Measurements from ENCODE around the gene XKR7. TPM values are rescaled to one million over a fixed set of nuclear protein-coding genes. Genes with fewer than 3 reads are reported as not detected.
A peak's percentile ranks its signal among the peaks of the same experiment; 100 is the strongest.
"Not testable (repeated sequence)": the region's sequence is repeated elsewhere in the genome, so short reads cannot be mapped to it uniquely, and the experiment has no call there.

Gene XKR7
- total RNA-seq, 1 donor from 2014 or later, result not detected

DNA sequence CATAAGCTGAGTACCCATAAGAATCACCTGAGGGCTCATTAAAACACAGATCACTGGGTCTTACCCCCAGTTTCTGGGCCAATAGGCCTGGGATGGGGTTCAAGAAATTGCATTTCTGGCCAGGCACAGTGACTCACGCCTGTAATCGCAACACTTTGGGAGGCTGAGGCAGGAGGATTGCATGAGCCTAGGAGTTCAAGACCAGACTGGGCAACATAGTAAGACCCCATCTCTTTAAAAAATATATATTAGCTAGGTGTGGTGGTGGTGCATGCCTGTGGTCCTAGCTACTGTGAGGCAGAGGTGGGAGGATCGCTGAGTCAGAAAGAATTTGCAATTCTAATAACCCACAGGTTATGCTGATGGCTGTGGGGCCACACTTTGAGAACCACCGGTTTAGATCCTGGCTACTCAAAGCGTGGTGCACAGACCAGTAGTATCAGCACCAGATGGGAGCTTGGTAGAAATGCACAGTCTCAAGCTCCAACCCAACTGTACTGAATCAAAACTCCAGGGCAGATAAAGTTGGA lies 44.3 kb downstream of the XKR7 start:
- DNase-seq (ENCODE audit: low spot score), result no peak

- no peak for DNase-seq (ENCODE audit: low spot score)
Measured at GRCh38 chr20:32013326-32013725, 45.4 kb downstream of the XKR7 start.

- DNase-seq (ENCODE audit: low spot score), result peak; percentile 27
Measured at GRCh38 chr20:32017711-32018251, 49.8 kb downstream of the XKR7 start.

DNA sequence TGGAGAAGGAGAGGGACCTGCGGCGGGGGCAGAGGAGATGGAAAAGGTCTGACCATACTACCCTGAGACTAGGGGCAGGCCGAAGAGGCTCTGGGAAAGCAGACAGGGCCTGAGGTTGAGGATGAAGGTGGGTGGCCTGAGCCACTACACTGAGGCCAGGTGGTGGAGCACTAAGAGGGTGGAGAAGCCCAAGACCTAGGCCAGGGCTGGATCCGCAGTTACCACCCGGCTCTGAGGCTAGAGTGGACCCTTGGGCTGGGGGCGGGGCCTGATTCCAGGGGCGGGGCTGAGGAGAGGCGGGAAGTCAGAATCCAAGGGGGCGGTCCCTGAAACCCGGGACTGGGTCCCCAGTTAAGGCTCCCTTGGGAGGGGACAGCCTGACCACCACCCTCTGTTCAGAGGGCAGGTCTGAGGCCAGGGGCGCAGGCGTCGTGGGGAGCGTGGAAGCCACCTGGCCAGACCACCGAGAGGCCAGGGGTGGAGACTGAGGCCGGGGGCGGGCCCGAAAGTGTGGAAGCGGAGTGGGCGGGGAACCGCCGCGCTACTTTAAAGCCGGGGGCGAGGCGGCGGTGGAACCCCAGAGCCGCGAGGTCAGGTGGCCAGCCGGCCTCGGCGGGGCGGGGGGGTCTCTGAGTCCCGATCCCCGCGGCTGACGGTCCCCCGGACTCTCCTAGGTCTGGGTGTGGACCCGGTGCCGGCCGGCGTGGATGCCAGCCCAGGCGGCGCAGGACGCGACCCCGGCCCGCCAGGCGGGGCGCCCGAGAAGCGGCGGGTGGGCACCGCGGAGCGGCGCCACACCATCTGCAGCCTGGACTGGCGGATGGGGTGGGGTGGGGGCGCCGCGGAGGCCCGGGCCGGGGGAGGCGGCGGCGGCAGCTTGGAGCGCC lies 50.6 kb downstream of the XKR7 start:
- DNase-seq (ENCODE audit: low spot score), result peak; percentile 33

GRCh38 chr20:32019156-32019510 lies 51.2 kb downstream of the XKR7 start:
- DNase-seq (ENCODE audit: low spot score), result no peak

GRCh38 chr20:32019563-32020463 lies 51.9 kb downstream of the XKR7 start:
- no peak for DNase-seq (ENCODE audit: low spot score)

GRCh38 chr20:32021091-32021490 lies 53.1 kb downstream of the XKR7 start:
- DNase-seq (ENCODE audit: low spot score), result no peak

GRCh38 chr20:32024683-32025295 lies 56.8 kb downstream of the XKR7 start:
- no peak for DNase-seq (ENCODE audit: low spot score)

GRCh38 chr20:32027643-32028042 lies 59.7 kb downstream of the XKR7 start:
- DNase-seq (ENCODE audit: low spot score), result no peak

GRCh38 chr20:32028647-32029372 lies 60.9 kb downstream of the XKR7 start:
- DNase-seq (ENCODE audit: low spot score), result no peak

GRCh38 chr20:32029561-32029960 lies 61.6 kb downstream of the XKR7 start:
- DNase-seq (ENCODE audit: low spot score), result no peak

GRCh38 chr20:32031007-32031958 lies 63.3 kb downstream of the XKR7 start:
- DNase-seq (ENCODE audit: low spot score), result peak; percentile 68

- DNase-seq (ENCODE audit: low spot score), result no peak
Measured at GRCh38 chr20:32033316-32033715, 65.4 kb downstream of the XKR7 start.

DNA sequence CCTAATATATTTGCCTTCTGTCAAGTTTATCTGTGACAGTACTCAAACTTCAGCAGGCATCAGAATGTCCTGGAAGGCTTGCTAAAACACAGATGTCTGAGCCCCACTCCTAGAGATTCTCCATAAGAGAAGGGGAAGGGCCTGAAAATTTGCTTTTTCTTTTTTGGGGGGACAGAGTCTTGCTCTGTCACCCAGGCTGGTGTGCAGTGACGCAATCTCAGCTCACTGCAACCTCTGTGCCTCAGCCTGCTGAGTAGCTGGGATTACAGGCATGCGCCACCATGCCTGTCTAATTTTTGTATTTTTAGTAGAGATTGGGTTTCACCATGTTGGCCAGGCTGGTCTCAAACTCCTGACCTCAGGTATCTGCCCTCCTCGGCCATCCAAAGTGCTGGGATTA lies 65.8 kb downstream of the XKR7 start:
- DNase-seq (ENCODE audit: low spot score), result not testable (repeated sequence)

DNA sequence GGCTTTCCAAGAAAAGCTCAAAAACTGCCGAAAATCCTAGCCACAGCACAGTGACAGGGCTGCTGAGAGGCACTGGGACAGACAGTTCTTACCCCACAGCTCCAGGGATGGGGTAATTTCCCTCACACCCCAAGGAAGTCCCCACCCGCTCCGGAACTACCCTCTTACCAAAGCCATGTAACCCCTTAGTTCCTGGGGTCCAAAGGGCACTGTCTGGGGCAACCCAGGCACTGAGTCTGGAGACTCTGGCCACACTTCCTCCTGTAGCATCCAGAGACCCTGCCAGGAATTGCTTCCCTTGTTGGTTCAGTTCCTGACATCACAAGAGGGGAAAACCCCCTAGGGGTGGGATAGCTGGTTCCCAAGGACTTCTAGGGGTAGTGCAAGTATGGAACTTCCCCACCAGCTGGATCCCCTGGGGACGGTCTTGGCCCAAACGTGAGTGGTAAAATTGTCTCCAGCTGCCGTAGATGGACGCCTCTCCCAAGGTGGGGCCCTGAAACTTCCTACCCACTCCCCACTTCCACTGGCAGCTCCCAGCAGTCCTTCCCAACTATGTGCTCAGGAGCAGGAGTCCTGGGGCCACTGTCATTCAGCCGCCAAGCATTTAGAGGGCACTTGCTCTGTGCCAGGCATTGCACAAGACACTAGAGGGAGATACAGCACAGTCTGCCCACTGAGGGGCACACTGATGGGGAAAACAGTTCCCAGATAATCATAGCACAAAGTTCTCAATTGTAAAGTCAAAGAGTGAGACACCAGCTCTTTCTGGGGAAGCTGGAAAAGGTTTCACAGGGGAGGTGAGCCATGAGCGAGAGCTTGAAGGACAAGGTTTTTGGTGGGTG lies 66.9 kb downstream of the XKR7 start:
- no peak for DNase-seq (ENCODE audit: low spot score)

GRCh38 chr20:32035426-32035779 lies 67.5 kb downstream of the XKR7 start:
- no peak for DNase-seq (ENCODE audit: low spot score)

- DNase-seq (ENCODE audit: low spot score), result no peak
Measured at GRCh38 chr20:32036252-32036651, 68.3 kb downstream of the XKR7 start.

DNA sequence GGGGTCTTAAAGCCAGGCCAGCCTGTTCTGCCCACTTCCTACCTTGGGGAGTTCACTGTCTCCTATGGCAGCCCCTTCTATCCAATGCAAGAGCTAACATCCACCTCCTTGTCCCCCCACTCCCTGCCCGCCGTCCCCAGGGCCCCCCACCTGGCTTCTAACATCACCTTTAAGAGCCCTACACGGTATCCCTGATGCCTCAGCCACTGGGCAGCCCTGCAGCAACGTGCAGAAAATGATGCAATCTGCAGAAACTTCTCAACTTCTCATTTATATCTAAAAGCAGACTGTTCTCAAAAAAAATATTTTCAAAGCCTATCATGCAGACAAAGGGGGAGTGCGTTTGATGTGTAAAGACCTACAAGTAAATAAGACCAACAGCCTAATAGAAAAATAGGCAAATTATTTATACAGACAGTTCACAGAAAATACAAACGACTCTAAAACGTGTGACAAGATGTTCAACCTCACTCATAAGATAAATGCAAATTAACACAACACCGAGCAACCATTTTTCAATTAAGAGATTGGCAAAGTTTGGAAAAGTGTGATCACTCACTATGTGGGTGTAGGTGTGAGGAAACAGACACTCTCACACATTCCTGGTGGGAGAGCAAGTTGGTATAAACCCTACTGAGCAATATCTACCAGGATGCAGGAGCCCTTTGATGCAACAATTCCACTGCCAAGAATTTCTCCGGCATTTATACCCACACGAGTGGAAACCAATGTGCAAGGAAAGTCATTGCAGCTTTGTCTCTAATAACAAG lies 69.0 kb downstream of the XKR7 start:
- no peak for DNase-seq (ENCODE audit: low spot score)

Measured in mucosa of gallbladder (tissue), 1 donor.